GM10248 (cell line): ENCODE measurements around the gene CCDC15.

ENCODE experiments used
- CTCF ChIA-PET: fragments of 300-600 bp; sonication (Branson Sonifier 250); formaldehyde crosslinking; extraction: SDS; loops from one replicate; lab custom pipeline; 2021; ENCODE audit warnings: antibody characterized with exemption; lab: Yijun Ruan, JAX
- POLR2A ChIA-PET: fragments of 350-650 bp; sonication (Branson Sonifier 250); formaldehyde crosslinking; extraction: SDS; loops from one replicate; lab custom pipeline; 2020; ENCODE audit warnings: antibody characterized with exemption; lab: Yijun Ruan, JAX
- DNase-seq: peaks from one replicate; pipeline ENCODE4 v3.0.0; 2012; ENCODE audit errors: extremely low spot score
- TF ChIP-seq, protein P1 (sequence below): IDR thresholded peaks from 2 replicates; pipeline ENCODE4 v1.5.1; 2012; ENCODE audit warnings: mild to moderate bottlenecking, low read depth; ENCODE audit errors: extremely low read depth, missing control alignments, control extremely low read depth

Gene CCDC15

DNA sequence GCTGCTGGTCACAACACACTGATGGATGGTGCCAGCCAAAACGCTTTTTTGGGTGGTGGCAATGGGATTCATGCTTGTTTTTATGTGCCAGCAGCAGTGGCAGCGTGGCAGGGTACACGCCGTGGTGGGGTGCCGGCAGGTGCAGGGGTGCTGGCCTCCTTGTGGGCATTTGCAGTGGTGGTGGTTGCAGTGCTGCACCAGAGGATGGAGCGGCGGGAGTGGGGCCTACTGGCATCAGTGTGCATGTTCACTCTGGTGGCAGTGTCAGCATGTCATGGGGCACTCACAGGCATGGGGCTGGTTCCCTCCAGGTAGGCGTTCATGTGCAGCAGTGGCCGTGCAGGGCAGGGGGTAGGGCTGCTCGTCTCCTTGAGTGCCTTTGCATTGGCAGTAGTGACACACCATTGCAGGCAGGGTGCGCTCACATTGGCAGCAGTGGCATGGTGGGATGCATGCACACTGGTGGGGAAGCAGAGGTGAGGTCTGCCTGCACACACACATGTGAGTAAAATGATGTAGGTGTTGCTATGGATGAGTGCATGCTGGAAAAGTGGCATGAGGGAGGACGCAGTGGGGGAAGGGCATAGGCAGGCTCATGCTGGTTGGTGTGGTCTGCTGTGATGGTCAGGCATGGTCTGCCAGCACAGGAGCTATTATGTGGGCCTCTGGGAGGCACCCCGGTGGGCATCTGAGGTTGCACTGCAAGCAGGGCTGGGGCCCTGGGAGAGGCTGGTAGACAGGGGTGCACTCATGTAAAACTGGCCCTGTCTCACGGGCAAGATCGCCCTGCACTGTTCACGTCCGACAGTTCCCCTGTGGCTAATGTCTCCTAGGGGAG, 29.9 kb downstream of the CCDC15 start:
- POLR2A ChIA-PET: no interaction called here
- peak; percentile 7 for DNase-seq
- CTCF ChIA-PET: no interaction called here
- TF ChIP-seq, protein P1, sequence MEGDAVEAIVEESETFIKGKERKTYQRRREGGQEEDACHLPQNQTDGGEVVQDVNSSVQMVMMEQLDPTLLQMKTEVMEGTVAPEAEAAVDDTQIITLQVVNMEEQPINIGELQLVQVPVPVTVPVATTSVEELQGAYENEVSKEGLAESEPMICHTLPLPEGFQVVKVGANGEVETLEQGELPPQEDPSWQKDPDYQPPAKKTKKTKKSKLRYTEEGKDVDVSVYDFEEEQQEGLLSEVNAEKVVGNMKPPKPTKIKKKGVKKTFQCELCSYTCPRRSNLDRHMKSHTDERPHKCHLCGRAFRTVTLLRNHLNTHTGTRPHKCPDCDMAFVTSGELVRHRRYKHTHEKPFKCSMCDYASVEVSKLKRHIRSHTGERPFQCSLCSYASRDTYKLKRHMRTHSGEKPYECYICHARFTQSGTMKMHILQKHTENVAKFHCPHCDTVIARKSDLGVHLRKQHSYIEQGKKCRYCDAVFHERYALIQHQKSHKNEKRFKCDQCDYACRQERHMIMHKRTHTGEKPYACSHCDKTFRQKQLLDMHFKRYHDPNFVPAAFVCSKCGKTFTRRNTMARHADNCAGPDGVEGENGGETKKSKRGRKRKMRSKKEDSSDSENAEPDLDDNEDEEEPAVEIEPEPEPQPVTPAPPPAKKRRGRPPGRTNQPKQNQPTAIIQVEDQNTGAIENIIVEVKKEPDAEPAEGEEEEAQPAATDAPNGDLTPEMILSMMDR: no peak

DNA sequence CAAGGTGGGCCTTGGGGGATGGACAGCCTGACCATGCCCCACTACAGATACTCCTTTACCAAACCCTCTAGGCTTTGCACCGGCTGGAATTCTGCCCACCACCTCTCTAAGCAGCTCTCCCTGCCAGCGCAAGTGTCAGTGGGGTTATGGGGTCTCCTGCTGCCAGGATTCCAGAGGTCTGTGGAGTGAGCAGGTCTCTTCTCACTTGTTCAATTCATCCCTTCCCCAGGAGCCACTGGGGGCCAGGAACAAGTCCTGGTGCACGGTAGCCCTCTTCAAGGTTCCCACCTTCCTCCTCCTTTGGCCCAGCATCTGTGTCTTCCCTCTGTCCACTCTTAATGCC, 30.5 kb downstream of the CCDC15 start:
- POLR2A ChIA-PET: no interaction called here
- TF ChIP-seq, protein P1: no peak
- CTCF ChIA-PET: no interaction called here
- no peak for DNase-seq

DNA sequence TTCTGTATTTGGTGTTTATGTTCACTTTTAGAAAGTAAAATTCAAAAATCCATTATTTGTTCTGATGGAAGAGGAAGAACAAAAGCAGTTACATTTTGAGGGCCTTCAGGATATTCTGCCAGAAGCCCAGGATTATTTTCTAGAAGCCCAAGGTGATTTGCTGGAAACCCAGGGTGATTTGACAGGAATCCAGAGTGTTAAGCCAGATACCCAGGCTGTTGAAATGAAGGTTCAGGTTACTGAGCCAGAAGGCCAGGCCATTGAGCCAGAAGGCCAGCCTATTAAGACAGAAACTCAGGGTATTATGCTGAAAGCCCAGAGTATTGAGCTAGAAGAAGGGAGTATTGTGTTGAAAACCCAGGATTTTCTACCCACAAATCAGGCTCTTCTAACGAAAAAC, 33.1 kb downstream of the CCDC15 start:
- ChIA-PET POLR2A (no interaction called here), CTCF (no interaction called here)
- DNase-seq: no peak
- TF ChIP-seq, protein P1: no peak

DNA sequence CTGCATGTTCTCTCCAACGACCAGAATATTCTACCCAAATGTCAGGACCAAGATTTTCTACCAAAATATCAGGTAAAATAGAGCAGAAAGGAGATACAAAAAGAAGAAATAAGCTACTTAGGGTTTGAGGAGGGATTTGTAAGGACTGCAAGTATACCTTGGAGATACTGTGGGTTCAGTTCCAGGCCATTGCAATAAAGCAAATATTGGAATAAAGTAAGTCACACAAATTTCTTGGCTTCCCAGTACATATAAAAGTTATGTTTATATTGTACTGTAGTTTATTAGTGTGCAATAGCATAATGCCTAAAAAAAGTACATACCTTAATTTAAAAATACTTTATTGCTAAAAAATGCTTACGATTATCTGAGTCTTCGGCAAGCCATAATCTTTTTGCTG, 34.1 kb downstream of the CCDC15 start:
- POLR2A ChIA-PET: no interaction called here
- TF ChIP-seq, protein P1: no peak
- CTCF ChIA-PET: no interaction called here
- no peak for DNase-seq

DNA sequence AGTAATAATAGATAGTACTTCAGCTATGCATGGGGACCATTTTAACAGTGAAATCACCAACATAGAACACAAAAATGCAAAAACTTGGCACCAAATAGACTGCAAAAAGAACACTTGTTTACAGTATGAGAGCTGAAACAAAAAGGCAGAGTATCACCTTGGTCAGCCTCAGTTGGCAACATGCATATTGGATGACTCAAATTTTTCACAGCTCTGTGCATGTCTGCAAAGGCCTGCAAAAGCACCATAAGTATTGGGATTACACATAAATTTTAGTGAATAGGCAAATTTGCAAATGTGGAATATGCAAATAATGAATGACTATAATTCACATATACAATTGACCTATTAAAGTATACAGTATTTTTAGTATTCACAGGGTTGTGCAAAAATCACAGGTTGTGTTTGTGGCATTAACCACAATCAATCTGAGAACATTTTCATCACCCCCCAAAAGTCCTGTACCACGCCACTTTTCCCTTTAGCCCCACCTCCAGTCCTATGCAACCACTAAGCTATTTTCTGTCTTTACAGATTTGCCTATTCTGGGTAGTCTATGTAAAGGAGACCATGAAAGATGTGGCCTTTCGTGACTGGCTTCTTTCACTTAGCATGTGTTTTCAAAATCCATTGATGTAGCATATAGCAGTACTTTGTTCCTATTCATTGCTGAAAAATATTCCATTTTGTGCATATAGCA, 47.2 kb downstream of the CCDC15 start:
- ChIA-PET CTCF (interaction anchor here (0.9 to 1.5 kb wide), 5 partner anchors 10 to 452 kb away, joined by 3 to 5 read pairs (median 3); no protein-coding TSS in a partner anchor), POLR2A (no interaction called here)
- TF ChIP-seq, protein P1: no peak
- no peak for DNase-seq

DNA sequence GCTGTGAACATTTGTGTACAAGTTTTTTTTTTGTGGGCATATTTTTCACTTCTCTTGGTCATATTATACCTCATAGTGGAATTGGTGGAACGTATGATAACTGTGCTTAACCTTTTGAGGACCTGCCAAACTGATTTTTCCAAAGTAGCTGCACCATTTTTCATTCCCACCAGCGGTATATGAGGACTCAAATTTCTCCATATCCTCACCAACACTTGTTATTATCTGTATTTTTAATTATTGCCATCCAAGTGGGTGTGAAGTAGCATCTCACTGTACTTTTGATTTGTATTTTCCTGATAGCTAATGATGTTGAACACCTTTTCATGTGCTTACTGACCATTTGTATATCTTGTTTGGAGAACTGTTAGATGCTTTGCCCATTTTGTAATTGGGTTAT, 47.8 kb downstream of the CCDC15 start:
- ChIA-PET POLR2A (no interaction called here), CTCF (interaction anchor here (0.9 to 1.5 kb wide), 2 partner anchors 20 to 451 kb away, joined by 3 read pairs; no protein-coding TSS in a partner anchor)
- no peak for DNase-seq
- TF ChIP-seq, protein P1: no peak
